Epithelial cell of proximal tubule (primary cell): ENCODE results near the gene OSBPL10. TPM values are rescaled to one million over a fixed set of nuclear protein-coding genes. Genes with fewer than 3 reads are reported as not detected.

Experiments
- DNase-seq: peaks from one replicate; pipeline ENCODE4 v3.0.0-alpha.2; 2011; ENCODE audit warnings: low read depth
- H3K4me3 ChIP-seq: 2 replicates; pipeline ENCODE4 v1.5.1; 2011; ENCODE audit warnings: low read depth, mild to moderate bottlenecking, low read length
- CTCF ChIP-seq: conservative IDR thresholded peaks from 2 replicates; pipeline ENCODE4 v1.5.1; 2012; ENCODE audit warnings: low read depth, mild to moderate bottlenecking, low read length
- total RNA-seq: library from RNA; depleted of rRNA; stranded (reverse); fragments of >200 nt; gene quantifications from 2 replicates; pipeline ENCODE4 v1.2.3, GENCODE V29; 2015

Gene OSBPL10
- total RNA-seq, 1 donor from 2014 or later, result 17.5 TPM

GRCh38 chr3:31721676-31722075 is 259.4 kb downstream of the OSBPL10 start:
- no peak for TF ChIP-seq CTCF
- H3K4me3 ChIP-seq, result no peak overlapping the region
- DNase-seq, result no peak

- no peak for TF ChIP-seq CTCF
- no peak overlapping the region for H3K4me3 ChIP-seq
- no peak for DNase-seq
Measured at GRCh38 chr3:31714495-31715280, 266.4 kb downstream of the OSBPL10 start.

GRCh38 chr3:31713816-31714215 is 267.2 kb downstream of the OSBPL10 start:
- TF ChIP-seq CTCF, result no peak
- DNase-seq, result no peak
- no peak overlapping the region for H3K4me3 ChIP-seq

GRCh38 chr3:31710123-31710803 is 270.8 kb downstream of the OSBPL10 start:
- no peak overlapping the region for H3K4me3 ChIP-seq

GRCh38 chr3:31709526-31709925 is 271.5 kb downstream of the OSBPL10 start:
- no peak overlapping the region for H3K4me3 ChIP-seq
- DNase-seq, result no peak
- TF ChIP-seq CTCF, result no peak

More at GRCh38 chr3:31710123-31710803, 270.8 kb downstream of the OSBPL10 start:
- DNase-seq, result no peak
- TF ChIP-seq CTCF, result no peak

GRCh38 chr3:31709005-31709404 is 272.1 kb downstream of the OSBPL10 start:
- H3K4me3 ChIP-seq, result no peak overlapping the region
- DNase-seq, result no peak
- no peak for TF ChIP-seq CTCF
